VCaP (cell line): ENCODE measurements around the gene CTNND2.

Experiments
- H3K27ac ChIP-seq: fragments of 450-650 bp; 2 replicates; pipeline ENCODE4 v1.5.1; 2017
- CTCF ChIP-seq: fragments of 450-650 bp; conservative IDR thresholded peaks from 2 replicates; pipeline ENCODE4 v1.5.1; 2017; ENCODE audit warnings: mild to moderate bottlenecking, moderate library complexity

Gene CTNND2

GRCh38 chr5:11139217-11139865, 764.9 kb downstream of the CTNND2 start:
- no peak overlapping the region for H3K27ac ChIP-seq
- no peak for TF ChIP-seq CTCF

GRCh38 chr5:11130131-11130530, 774.1 kb downstream of the CTNND2 start:
- no peak for TF ChIP-seq CTCF
- no peak overlapping the region for H3K27ac ChIP-seq

- H3K27ac ChIP-seq = no peak overlapping the region
- TF ChIP-seq CTCF = no peak
Observed at GRCh38 chr5:11128021-11128420, 776.2 kb downstream of the CTNND2 start.

GRCh38 chr5:11126844-11127243, 777.4 kb downstream of the CTNND2 start:
- H3K27ac ChIP-seq = no peak overlapping the region
- no peak for TF ChIP-seq CTCF

- H3K27ac ChIP-seq = no peak overlapping the region
- TF ChIP-seq CTCF = no peak
Observed at GRCh38 chr5:11121885-11122284, 782.4 kb downstream of the CTNND2 start.

- no peak overlapping the region for H3K27ac ChIP-seq
- TF ChIP-seq CTCF = no peak; the same call in 1 of the 2 replicates
Observed at GRCh38 chr5:11110128-11110527, 794.1 kb downstream of the CTNND2 start.

GRCh38 chr5:11105696-11106095, 798.5 kb downstream of the CTNND2 start:
- TF ChIP-seq CTCF = no peak
- no peak overlapping the region for H3K27ac ChIP-seq
